Measurements from ENCODE around the gene PGAM5.
"Not testable (repeated sequence)": the region's sequence is repeated elsewhere in the genome, so short reads cannot be mapped to it uniquely, and the experiment has no call there.

PGAM5 gene

GRCh38 chr12:132689227-132689626 lies 21.4 kb upstream of the PGAM5 start:
- no peak for DNase-seq

GRCh38 chr12:132690112-132690511 lies 20.5 kb upstream of the PGAM5 start:
- no peak for DNase-seq

GRCh38 chr12:132692030-132692429 lies 18.6 kb upstream of the PGAM5 start:
- not testable (repeated sequence) for DNase-seq

- DNase-seq, result not testable (repeated sequence)
These were observed 15.8 kb upstream of the PGAM5 start for GRCh38 chr12:132694888-132695287.

GRCh38 chr12:132695431-132695830 lies 15.2 kb upstream of the PGAM5 start:
- DNase-seq, result no peak

GRCh38 chr12:132698341-132698740 lies 12.3 kb upstream of the PGAM5 start:
- no peak for DNase-seq

GRCh38 chr12:132700212-132700822 lies 10.3 kb upstream of the PGAM5 start:
- DNase-seq, result peak; percentile 43

GRCh38 chr12:132702640-132703039 lies 8.0 kb upstream of the PGAM5 start:
- DNase-seq, result no peak

GRCh38 chr12:132703641-132704040 lies 7.0 kb upstream of the PGAM5 start:
- no peak for DNase-seq

GRCh38 chr12:132707241-132707640 lies 3.4 kb upstream of the PGAM5 start:
- DNase-seq, result no peak

- no peak for DNase-seq
These were observed 2.5 kb upstream of the PGAM5 start for GRCh38 chr12:132708150-132708549.

- DNase-seq, result no peak
These were observed 618 bp upstream of the PGAM5 start for GRCh38 chr12:132710043-132710404.

GRCh38 chr12:132711080-132711843 lies 620 bp downstream of the PGAM5 start:
- DNase-seq, result no peak

- no peak for DNase-seq
These were observed 2.5 kb downstream of the PGAM5 start for GRCh38 chr12:132713123-132713522.

GRCh38 chr12:132715874-132716273 lies 5.2 kb downstream of the PGAM5 start:
- DNase-seq, result no peak

- no peak for DNase-seq
These were observed 5.7 kb downstream of the PGAM5 start for GRCh38 chr12:132716356-132716755.

- DNase-seq, result no peak
These were observed 6.4 kb downstream of the PGAM5 start for GRCh38 chr12:132717011-132717410.

GRCh38 chr12:132717531-132718387 lies 7.1 kb downstream of the PGAM5 start:
- no peak for DNase-seq

GRCh38 chr12:132718644-132719043 lies 8.0 kb downstream of the PGAM5 start:
- DNase-seq, result no peak

GRCh38 chr12:132719141-132719953 lies 8.7 kb downstream of the PGAM5 start:
- DNase-seq, result no peak

- no peak for DNase-seq
These were observed 9.3 kb downstream of the PGAM5 start for GRCh38 chr12:132719954-132720324.

- no peak for DNase-seq
These were observed 10.1 kb downstream of the PGAM5 start for GRCh38 chr12:132720606-132721345.
